Fibroblast of pulmonary artery (primary cell): ENCODE measurements around the gene DOK6.

ENCODE experiments used
- DNase-seq: peaks from one replicate; pipeline ENCODE4 v3.0.0-alpha.2; 2010; ENCODE audit warnings: low read depth
- H3K4me3 ChIP-seq: replicated peaks from 2 replicates; pipeline ENCODE4 v1.5.1; 2011; ENCODE audit warnings: low read depth, mild to moderate bottlenecking, control low read depth, low read length, moderate library complexity
- TF ChIP-seq, protein P1 (sequence below): IDR thresholded peaks from 2 replicates; pipeline ENCODE4 v1.5.1; 2011; ENCODE audit warnings: mild to moderate bottlenecking, control low read depth, low read length, inconsistent platforms; ENCODE audit errors: missing control alignments

DOK6 gene

DNA sequence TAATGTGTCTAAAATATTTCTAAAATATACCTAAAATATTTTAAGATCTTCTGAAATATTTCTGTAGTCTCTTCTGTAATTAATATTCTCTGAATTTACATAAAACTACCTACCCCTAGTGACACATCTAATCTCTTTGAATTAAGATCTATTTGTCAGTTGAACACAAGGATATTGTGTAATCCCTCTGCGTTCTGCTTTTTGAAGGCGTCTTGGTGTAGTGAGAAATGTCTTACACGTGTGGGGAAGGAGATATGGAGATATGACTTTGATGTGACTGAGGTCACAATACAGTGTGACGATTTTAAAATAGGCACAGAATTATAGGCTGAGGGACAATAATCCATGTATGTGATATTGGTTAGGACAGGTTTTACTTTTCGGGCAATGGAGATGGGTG, 79.8 kb downstream of the DOK6 start:
- H3K4me3 ChIP-seq, result no peak overlapping the region
- TF ChIP-seq, protein P1, sequence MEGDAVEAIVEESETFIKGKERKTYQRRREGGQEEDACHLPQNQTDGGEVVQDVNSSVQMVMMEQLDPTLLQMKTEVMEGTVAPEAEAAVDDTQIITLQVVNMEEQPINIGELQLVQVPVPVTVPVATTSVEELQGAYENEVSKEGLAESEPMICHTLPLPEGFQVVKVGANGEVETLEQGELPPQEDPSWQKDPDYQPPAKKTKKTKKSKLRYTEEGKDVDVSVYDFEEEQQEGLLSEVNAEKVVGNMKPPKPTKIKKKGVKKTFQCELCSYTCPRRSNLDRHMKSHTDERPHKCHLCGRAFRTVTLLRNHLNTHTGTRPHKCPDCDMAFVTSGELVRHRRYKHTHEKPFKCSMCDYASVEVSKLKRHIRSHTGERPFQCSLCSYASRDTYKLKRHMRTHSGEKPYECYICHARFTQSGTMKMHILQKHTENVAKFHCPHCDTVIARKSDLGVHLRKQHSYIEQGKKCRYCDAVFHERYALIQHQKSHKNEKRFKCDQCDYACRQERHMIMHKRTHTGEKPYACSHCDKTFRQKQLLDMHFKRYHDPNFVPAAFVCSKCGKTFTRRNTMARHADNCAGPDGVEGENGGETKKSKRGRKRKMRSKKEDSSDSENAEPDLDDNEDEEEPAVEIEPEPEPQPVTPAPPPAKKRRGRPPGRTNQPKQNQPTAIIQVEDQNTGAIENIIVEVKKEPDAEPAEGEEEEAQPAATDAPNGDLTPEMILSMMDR, result no peak
- DNase-seq, result no peak

DNA sequence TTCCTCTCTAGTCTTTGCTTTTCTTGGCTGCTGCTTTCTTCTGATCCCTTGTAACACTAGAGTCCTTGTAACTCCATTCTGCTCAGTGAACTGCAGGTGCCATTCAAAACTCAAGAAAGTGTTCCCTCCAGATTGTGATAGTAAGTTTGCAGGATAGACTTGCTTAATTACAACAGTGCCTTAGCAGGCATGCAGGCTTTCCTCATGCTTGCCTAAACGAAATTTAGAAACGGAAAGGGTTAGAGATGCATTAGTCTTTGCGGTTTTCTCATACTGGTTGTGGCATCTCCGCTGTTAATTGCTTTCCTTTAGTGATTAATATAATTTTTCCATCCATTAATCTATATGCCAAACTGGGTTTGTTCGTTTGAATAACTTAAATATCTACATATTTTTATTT, 82.9 kb downstream of the DOK6 start:
- no peak for DNase-seq
- TF ChIP-seq, protein P1, result no peak
- no peak overlapping the region for H3K4me3 ChIP-seq

DNA sequence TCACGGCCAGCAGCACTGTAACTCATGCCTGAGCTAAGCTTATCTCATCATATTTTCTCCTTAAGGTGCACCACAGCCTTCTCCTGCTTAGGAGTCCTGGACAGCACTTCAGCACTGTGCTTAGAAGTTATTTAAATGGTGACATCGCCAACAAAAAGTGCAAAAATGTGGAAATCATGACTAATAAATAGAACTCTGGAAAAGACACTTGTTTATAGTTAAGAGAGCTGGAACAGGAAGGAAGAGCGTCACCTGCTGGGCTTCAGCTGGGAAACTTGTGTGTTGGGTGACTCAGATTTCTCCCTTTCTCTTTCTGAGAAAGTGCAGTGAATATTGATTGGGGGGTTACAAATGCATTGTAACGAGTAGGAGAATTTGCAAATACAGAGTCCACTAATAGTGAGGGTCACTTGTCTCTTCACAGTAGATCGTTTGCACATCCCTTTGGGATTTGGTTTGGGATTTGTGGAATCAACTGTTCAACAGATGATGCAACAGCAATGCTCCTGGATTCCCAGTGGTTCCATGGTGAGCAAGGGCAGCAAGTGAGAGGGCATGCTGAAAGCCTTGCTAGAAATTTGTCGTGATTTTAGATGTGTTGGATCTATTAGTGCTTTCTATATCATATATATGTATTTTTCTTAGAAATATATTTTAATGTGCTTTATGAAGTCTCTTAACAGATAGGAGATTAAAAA, 84.2 kb downstream of the DOK6 start:
- TF ChIP-seq, protein P1, result peak; percentile 38
- no peak overlapping the region for H3K4me3 ChIP-seq
- peak; percentile 59 for DNase-seq

DNA sequence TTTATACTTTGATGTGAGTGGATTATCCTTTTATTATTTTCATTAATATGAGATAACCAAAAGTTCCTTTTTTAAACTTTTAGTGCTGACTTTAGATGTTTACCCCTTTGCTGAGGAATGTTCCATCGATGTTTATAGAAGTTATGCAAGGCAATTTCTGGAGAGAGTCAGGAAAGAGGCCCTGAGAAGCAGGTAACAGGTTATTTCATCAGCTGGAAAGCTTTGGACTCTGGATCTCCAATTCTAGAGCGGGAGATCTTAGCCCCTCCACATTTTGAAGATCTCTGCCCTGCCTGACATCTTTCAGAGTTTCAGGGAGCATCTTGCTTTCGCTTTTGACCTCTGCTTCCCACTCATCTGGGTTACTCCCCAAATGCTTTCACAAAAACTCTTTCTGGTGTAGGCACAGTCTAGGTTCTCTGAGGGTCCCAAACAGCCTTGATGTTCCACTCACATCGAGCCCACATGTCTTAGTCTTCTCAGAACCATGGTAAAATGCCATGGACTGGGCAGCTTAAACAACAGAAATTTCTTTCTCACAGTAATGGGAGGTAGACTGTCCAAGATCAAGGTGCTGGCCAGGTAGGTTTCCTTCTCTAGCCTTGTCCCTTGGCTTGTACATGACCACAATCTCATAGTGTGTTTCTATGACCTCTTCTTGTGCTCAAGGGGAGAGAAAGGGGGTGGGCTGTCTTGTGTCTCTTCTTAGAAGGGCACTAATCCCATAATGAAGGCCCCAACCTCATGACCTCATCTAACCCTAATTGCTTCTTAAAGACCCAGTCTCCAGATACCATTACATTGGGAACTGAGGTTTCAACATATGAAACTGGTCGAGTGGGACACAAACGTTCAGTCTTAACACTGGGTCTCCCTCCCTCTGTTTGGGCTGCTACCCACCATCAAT, 87.1 kb downstream of the DOK6 start:
- TF ChIP-seq, protein P1, result no peak
- H3K4me3 ChIP-seq, result no peak overlapping the region
- no peak for DNase-seq

DNA sequence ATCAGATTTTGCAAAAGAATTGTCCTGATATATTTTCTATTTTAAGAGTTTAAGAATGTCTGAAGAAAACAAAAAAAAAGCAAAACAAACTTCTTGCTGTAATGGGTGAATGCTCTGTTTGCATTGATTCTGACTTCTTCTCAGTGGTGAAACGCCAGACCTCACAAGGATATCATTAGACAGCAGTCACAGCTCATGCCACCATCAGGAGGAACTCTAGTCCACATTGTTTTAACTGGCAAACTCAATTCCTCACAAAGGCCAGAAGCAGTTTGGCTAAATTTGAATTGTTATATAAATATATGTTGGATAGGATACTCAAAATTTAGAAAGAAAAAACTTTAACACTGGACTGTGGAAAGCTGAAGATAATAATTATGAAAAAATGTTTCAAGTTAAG, 89.4 kb downstream of the DOK6 start:
- H3K4me3 ChIP-seq, result no peak overlapping the region
- TF ChIP-seq, protein P1, result no peak
- no peak for DNase-seq

DNA sequence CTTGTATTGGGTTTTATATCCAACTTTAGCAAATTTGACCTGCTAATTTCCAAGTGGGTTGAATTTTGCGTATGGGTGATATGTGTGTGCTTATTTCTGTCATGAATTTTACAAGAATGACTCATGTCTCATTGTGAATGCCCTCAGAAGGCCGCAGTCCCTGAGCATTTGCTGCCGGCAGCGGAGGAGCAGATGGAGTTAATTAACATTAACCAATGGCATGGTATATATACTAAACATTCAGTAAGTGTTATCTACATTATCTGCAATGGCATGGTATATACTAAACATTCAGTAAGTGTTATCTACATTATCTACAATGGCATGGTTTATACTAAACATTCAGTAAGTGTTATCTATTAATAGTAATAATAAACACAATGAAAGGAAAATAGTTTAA, 90.1 kb downstream of the DOK6 start:
- H3K4me3 ChIP-seq, result no peak overlapping the region
- TF ChIP-seq, protein P1, result no peak
- DNase-seq, result peak; percentile 57

DNA sequence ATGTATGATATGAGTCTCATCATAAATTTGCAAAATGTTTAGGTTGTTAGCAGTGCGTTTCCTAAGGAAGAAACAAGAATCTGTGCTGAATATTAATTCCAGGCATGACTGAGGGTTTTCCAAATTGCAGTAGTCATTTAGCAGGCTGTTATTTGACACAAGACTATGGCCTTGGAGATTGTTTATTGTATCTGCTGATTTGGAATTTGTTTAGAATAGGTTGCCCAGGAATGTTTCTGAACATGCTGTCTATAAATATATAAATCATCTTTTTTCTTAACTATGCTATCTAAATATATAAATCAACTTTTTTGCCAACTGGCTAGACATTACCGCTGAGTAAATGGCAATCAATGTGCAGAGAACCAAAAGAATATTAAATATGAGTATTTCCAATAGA, 90.9 kb downstream of the DOK6 start:
- H3K4me3 ChIP-seq, result no peak overlapping the region
- TF ChIP-seq, protein P1, result no peak
- no peak for DNase-seq
